Muscle of leg (tissue), 11 donors: ENCODE measurements around the gene ANXA11. TPM values are rescaled to one million over a fixed set of nuclear protein-coding genes. Genes with fewer than 3 reads are reported as not detected.

ENCODE experiments used
- DNase-seq: peaks from one replicate; pipeline ENCODE4 v3.0.0; 2013
- H3K27ac ChIP-seq: one replicate; pipeline ENCODE4 v1.5.1; 2013; ENCODE audit warnings: mild to moderate bottlenecking, low read length, control low read depth
- H3K27me3 ChIP-seq: one replicate; pipeline ENCODE4 v1.6.1; 2013; ENCODE audit warnings: low read length; ENCODE audit not compliant: control insufficient read depth, insufficient read depth
- H3K36me3 ChIP-seq: one replicate; pipeline ENCODE4 v1.6.1; 2013; ENCODE audit warnings: low read length; ENCODE audit not compliant: control insufficient read depth, insufficient read depth
- H3K4me1 ChIP-seq: one replicate; pipeline ENCODE4 v1.6.1; 2013; ENCODE audit warnings: low read length; ENCODE audit not compliant: control insufficient read depth, insufficient read depth
- H3K4me3 ChIP-seq: one replicate; pipeline ENCODE4 v1.5.1; 2013; ENCODE audit warnings: low read length, control low read depth
- H3K9me3 ChIP-seq: replicated peaks from 2 replicates; pipeline ENCODE4 v1.6.1; 2013; ENCODE audit warnings: low read depth, low read length; ENCODE audit not compliant: control insufficient read depth
- WGBS: methylation state at CpG from one replicate; pipeline ENCODE4 v1.1.5; 2013; ENCODE audit warnings: missing lambda C conversion rate; ENCODE audit not compliant: insufficient coverage; 5-methylcytosine and 5-hydroxymethylcytosine counted together
- polyA plus RNA-seq, 8 donors: library from polyadenylated mRNA; unstranded; fragments of 120-200 nt; gene quantifications; one replicate each; pipeline versions ENCODE4 v1.2.1 to v1.2.3, GENCODE V29; 2013; ENCODE audit warnings: inconsistent platforms in 1 of 8, low replicate concordance in 1 of 8; ENCODE audit not compliant: insufficient read length in 8 of 8, insufficient read depth in 1 of 8
- total RNA-seq: library from RNA; stranded (reverse); fragments of 120-200 nt; gene quantifications from one replicate; pipeline ENCODE4 v1.2.4, GENCODE V29; 2013

Gene ANXA11
- total and polyA plus RNA-seq, 9 donors, result 78.8 to 103 (median 90.0) TPM

GRCh38 chr10:80168162-80168511 is 37.2 kb downstream of the ANXA11 start:
- H3K4me3 ChIP-seq, result no peak overlapping the region
- WGBS, result no CpG with 5 or more reads among the region's 7 CpGs
- H3K4me1 ChIP-seq, result peaks cover 58% of the 10 kb centered on the region
- H3K9me3 ChIP-seq, result no peaks in the 10 kb centered on the region
- DNase-seq, result no peak
- peaks cover 72% of the 10 kb centered on the region for H3K36me3 ChIP-seq
- no peaks in the 10 kb centered on the region for H3K27me3 ChIP-seq
- H3K27ac ChIP-seq, result peak overlapping the region; percentile 62

DNA sequence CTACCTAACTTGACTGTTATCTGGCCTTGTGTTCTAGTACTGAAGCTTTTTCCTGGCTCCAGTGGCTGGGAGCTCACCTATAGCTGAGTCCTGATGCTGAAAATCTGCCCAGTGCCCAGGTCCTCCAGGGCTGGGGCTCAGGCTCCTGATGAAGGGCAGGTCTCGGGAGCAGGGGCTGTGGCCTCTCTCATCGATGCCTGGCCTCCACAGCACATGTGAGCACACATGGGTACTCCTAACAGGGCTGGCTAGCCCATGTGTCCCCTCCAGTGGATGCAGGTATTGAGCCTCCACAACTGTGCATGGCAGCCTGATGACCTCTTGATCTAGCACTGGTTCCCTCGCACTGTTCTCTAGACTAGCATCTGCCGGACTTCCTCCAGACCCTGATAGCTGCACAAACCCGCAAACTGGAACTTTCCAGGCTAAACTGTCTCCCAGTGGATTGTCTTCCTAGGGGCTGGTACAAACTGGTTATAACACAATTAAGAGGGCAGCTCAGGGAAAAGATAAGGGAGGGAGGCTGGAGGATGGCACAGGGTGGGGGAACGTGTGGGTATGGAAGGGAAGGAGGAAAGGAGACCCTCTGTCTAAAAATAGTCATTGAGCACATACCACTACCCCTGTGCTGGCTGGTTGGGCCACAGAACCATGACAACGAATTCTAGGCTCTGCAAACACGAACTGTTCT is 37.7 kb downstream of the ANXA11 start:
- 76% methylated on average over 6 of the region's 8 CpGs for WGBS
- Histone ChIP-seq H3K9me3 (no peaks in the 10 kb centered on the region), H3K36me3 (peaks cover 72% of the 10 kb centered on the region), H3K4me3 (no peak overlapping the region), H3K27ac (peak overlapping the region; percentile 62), H3K4me1 (peaks cover 53% of the 10 kb centered on the region), H3K27me3 (no peaks in the 10 kb centered on the region)
- DNase-seq, result no peak

GRCh38 chr10:80166581-80167470 is 38.5 kb downstream of the ANXA11 start:
- peak overlapping the region; percentile 62 for H3K27ac ChIP-seq
- peaks cover 56% of the 10 kb centered on the region for H3K4me1 ChIP-seq
- DNase-seq, result no peak
- no peak overlapping the region for H3K4me3 ChIP-seq
- H3K27me3 ChIP-seq, result no peaks in the 10 kb centered on the region
- no peaks in the 10 kb centered on the region for H3K9me3 ChIP-seq
- 87% methylated on average over 19 of the region's 28 CpGs for WGBS
- peaks cover 73% of the 10 kb centered on the region for H3K36me3 ChIP-seq

DNA sequence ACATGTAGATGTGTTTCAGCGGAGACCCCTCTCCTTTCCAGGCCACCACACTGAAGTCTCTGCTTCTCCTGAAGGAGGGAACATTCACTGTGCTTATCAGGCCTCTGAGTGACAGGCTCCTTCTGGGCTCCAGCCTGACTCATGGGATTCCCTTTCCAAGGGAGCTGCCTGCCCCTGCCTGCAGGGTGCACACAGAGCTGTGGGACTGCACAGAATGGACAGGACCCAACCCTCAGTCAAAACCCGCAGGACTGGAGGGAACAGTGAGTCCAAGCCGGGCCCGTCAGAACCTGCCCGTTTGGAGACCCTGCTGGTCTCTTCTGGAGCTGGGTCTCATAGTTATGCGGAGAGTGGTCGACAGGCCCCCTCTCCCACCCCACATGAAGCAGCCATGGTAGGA is 40.2 kb downstream of the ANXA11 start:
- Histone ChIP-seq H3K36me3 (peaks cover 71% of the 10 kb centered on the region), H3K27ac (peak overlapping the region; percentile 51), H3K27me3 (no peaks in the 10 kb centered on the region), H3K9me3 (no peaks in the 10 kb centered on the region), H3K4me3 (no peak overlapping the region), H3K4me1 (peaks cover 68% of the 10 kb centered on the region)
- 89% methylated on average over 5 of the region's 7 CpGs for WGBS
- no peak for DNase-seq

- peak overlapping the region; percentile 31 for H3K27ac ChIP-seq
- peaks cover 71% of the 10 kb centered on the region for H3K4me1 ChIP-seq
- H3K36me3 ChIP-seq, result peaks cover 74% of the 10 kb centered on the region
- no peak for DNase-seq
- H3K27me3 ChIP-seq, result no peaks in the 10 kb centered on the region
- 86% methylated on average over 3 of the region's 7 CpGs for WGBS
- no peak overlapping the region for H3K4me3 ChIP-seq
- H3K9me3 ChIP-seq, result no peaks in the 10 kb centered on the region
Measured at GRCh38 chr10:80164596-80164995, 40.7 kb downstream of the ANXA11 start.

DNA sequence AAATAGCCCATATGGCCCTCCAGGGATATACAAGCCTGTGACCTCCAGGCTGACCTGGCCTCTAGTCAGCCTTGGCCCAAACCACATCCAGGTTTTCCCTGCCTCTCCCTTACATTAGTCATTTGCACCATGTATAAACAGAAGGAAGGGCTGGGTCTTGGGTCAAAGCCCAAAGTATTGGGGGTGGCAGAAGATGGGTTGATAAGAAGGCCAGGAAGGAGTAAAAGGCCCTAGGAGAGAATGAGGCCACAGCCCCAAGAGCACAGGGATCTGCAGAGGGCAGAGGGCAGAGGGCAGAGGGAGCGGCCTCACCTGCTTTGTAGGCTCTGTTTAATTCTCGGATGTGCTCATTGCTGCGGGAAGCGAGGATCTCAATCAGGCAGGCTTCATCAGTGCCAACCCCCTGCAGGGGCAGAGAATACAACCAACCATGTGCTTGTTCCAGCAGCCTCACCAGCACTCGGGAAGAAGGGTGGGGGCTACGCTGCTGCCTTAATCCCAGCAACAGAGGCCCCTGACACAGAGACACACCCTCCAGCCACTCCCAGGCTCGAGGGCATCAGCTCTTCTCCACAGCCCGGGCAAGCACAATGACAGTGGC is 41.5 kb downstream of the ANXA11 start:
- no peak overlapping the region for H3K4me3 ChIP-seq
- DNase-seq, result no peak
- peaks cover 78% of the 10 kb centered on the region for H3K36me3 ChIP-seq
- no peaks in the 10 kb centered on the region for H3K9me3 ChIP-seq
- no peak overlapping the region for H3K27ac ChIP-seq
- 78% methylated on average over 6 of the region's 8 CpGs for WGBS
- no peaks in the 10 kb centered on the region for H3K27me3 ChIP-seq
- peaks cover 76% of the 10 kb centered on the region for H3K4me1 ChIP-seq

DNA sequence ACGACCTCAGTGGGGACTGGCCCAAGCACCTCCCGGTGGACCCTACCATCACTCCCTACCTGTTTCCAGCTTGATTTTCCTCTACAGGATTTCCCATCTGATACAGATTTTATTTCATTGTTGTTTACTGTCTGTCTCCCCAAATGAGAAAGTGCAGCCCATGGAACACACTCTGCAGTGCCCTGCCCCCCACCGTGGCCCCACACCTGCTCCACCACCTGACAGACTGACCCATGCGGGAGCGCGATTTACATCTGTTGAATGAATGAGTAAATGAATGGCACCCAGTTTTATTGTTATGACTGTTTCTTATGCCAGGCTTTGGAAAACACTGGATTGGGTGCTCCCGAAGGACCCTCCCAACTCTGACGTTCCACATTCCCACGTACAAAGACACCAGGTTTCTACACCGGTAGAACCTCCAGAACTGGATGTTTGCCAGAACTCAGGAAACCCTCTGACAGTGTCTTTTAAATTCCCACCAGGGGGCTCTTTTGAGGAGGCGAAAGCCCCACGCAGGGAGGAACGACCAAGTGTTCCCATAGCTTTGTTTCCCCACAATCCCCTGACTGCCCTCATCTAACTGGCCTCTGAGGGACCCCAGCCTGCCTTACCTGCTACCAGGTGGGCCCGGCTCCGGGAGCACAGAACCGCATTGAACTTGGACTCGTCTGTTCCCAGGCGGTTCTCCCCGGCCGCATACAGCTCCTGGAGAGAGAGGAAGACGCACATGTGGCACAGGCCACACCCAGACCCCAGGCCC is 43.8 kb downstream of the ANXA11 start:
- Histone ChIP-seq H3K36me3 (peaks cover 89% of the 10 kb centered on the region), H3K4me1 (peaks cover 67% of the 10 kb centered on the region), H3K9me3 (no peaks in the 10 kb centered on the region), H3K27me3 (no peaks in the 10 kb centered on the region), H3K27ac (no peak overlapping the region), H3K4me3 (no peak overlapping the region)
- 82% methylated on average over 10 of the region's 21 CpGs for WGBS
- no peak for DNase-seq

DNA sequence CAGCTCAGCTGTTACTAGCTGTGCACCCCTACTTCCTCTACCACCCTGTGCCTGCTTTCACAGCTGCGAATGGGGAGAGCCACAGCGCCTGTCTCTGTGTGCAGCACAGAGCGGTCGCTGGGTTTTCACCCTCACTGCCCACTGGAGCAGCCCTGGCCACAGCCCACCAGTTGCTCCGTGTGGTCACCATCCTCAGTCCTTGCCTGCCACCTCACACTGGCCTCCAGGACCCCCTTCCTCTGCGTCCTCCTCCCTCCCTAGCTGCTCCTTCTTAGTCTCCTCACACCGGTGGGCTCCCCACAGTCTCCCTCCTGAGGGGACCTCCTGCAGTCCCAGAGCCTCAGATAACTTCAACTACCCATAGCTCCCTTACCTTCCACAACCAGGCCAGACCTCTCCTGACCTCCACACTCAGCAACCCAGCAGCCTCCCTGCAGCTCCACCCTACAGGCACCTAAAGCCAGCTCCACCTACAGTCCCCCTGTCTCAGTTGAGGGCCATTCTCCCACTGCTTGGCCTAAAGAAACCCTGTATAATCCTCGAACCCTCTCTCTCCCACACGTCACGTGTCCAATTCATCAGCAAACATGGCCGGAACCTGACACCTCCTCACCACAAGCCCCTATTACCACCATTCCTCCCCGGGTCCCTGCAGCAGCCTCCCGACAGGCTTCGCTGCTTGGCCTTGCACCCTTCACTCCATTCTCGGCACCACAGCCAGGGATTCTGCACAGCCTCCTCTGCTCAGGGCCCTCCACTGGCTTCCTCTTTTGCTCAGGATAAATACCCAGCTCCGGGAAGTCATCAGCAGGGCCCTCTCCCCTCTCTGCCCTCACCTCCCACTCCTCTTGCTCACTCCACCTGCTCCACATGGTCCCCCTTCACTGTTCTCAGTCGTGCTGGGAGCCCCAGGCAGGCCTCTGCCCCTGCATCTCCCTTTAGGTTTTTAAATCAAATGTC is 44.7 kb downstream of the ANXA11 start:
- WGBS, result 84% methylated on average over 17 of the region's 17 CpGs
- H3K27me3 ChIP-seq, result no peaks in the 10 kb centered on the region
- H3K4me1 ChIP-seq, result peaks cover 61% of the 10 kb centered on the region
- H3K9me3 ChIP-seq, result no peaks in the 10 kb centered on the region
- H3K4me3 ChIP-seq, result no peak overlapping the region
- DNase-seq, result no peak
- H3K27ac ChIP-seq, result peak overlapping the region; percentile 30
- H3K36me3 ChIP-seq, result peaks cover 90% of the 10 kb centered on the region

- 75% methylated on average over 9 of the region's 9 CpGs for WGBS
- Histone ChIP-seq H3K36me3 (peaks cover 91% of the 10 kb centered on the region), H3K27me3 (no peaks in the 10 kb centered on the region), H3K9me3 (no peaks in the 10 kb centered on the region), H3K4me1 (peaks cover 52% of the 10 kb centered on the region), H3K4me3 (no peak overlapping the region), H3K27ac (peak overlapping the region; percentile 92)
- no peak for DNase-seq
Measured at GRCh38 chr10:80159166-80159873, 46.0 kb downstream of the ANXA11 start.
